ENCODE results near the gene SART1.

- TF ChIP-seq RAD21 (IDR thresholded peaks at IDR 0.05; ENCODE audit: low read depth) (no peak), TAF1 (IDR thresholded peaks at IDR 0.05; ENCODE audit: low read depth) (no peak), MAX (IDR thresholded peaks at IDR 0.05) (no peak), FOXM1 (IDR thresholded peaks at IDR 0.05; ENCODE audit: borderline replicate concordance, low read depth) (no peak), EP300 (IDR thresholded peaks at IDR 0.05; ENCODE audit: borderline replicate concordance) (no peak), ZBTB7A (IDR thresholded peaks at IDR 0.05; ENCODE audit: low read depth) (no peak), REST (IDR thresholded peaks at IDR 0.05; ENCODE audit: low read depth) (no peak), CEBPB (IDR thresholded peaks at IDR 0.05) (no peak), NFIC (IDR thresholded peaks at IDR 0.05) (no peak)
Observed at GRCh38 chr11:65964906-65965305, 3.4 kb downstream of the SART1 start.
